ENCODE measurements around the gene WNT7B. TPM values are rescaled to one million over a fixed set of nuclear protein-coding genes. Genes with fewer than 3 reads are reported as not detected.

WNT7B gene
- total and polyA plus RNA-seq, 10 of the 15 experiments (the other 5 are each of a cell fraction or from before 2014, with no cell fraction given): 0.12 TPM; not detected in 9

DNA sequence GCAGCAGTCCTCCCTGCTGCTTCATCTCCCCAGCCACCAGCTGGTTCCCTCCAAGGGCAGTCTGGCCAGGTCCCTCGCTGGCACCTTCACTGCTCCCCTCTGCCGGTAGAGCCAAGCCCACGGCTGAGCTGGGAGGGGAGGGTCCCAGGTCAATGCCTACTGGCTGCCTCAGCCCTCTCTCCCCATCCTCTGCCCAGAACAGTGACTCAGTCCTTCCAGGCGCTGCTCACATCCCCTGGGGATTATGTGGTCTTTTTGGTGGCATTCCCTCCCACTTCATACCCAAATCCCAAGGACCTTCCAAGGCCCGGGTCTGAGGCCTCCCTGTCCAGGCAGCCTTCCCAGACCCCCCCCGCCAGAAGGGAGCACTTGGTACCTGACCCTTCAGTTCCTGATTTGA, 44.9 kb downstream of the WNT7B start (continued):
- TF ChIP-seq, protein P1, sequence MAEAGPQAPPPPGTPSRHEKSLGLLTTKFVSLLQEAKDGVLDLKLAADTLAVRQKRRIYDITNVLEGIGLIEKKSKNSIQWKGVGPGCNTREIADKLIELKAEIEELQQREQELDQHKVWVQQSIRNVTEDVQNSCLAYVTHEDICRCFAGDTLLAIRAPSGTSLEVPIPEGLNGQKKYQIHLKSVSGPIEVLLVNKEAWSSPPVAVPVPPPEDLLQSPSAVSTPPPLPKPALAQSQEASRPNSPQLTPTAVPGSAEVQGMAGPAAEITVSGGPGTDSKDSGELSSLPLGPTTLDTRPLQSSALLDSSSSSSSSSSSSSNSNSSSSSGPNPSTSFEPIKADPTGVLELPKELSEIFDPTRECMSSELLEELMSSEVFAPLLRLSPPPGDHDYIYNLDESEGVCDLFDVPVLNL (IDR thresholded peaks at IDR 0.05; ENCODE audit: low read depth, low read length): no peak
- no peak for TF ChIP-seq NFIC (IDR thresholded peaks at IDR 0.05; ENCODE audit: low read depth, low read length)
- no peak for TF ChIP-seq FOXM1 (IDR thresholded peaks at IDR 0.05; ENCODE audit: low read depth, low read length)
- TF ChIP-seq CHD2 (IDR thresholded peaks at IDR 0.05; ENCODE audit: borderline replicate concordance, low read depth, low read length): no peak
- no peak for TF ChIP-seq POU2F2 (IDR thresholded peaks at IDR 0.05; ENCODE audit: borderline replicate concordance, low read depth, low read length)
- TF ChIP-seq TCF7 (IDR thresholded peaks at IDR 0.05; ENCODE audit: borderline replicate concordance): no peak
- no peak for TF ChIP-seq RAD51 (IDR thresholded peaks at IDR 0.05)

DNA sequence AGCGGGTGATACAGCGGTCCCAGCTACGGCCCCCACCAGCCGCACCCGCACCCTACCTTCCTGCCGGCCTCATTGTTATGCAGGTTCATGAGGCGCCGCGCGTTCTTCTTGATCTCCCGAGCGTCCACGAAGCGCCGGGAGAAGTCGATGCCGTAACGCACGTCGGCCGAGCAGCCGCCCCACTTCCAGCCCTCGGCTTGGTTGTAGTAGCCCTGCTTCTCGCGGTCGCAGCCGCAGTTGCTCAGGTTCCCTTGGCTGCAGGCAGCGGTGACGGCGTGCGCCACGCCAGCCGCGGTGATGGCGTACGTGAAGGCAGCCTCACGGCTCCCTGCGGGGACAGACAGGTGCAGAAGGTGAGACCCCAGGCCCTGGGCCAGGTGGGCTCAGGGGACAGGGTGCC, 45.9 kb downstream of the WNT7B start:
- no peaks in the 10 kb centered on the region for H3K79me2 ChIP-seq (ENCODE audit: control insufficient read depth, insufficient read depth, low read length)
- no peaks in the 10 kb centered on the region for H3K9me3 ChIP-seq (replicated peaks; ENCODE audit: control insufficient read depth, insufficient read depth, low read length)
- intact Hi-C loops (cut with micrococcal nuclease; ENCODE audit: unreplicated experiment): no loop called here
- no peaks in the 10 kb centered on the region for H3K36me3 ChIP-seq (ENCODE audit: control insufficient read depth in 2 of 2, insufficient read depth in 2 of 2, low read length in 1 of 2)
- no TSS peak for BruUV-seq (replicated peaks)
- DNase-seq (ENCODE audit: low read depth, low spot score) (no peak), FAIRE-seq (no peak), ATAC-seq (no peak)
- ChIA-PET SMC1A (ENCODE audit: uncharacterized antibody, unreplicated experiment) (no interaction called here), CTCF (no interaction called here), POLR2A (no interaction called here), RAD21 (ENCODE audit: unreplicated experiment) (no interaction called here)
- in situ Hi-C loops (cut with MboI): no loop called here
- no peak overlapping the region for H3K27ac ChIP-seq (ENCODE audit: control insufficient read depth, insufficient read depth)
- H3K9ac ChIP-seq (ENCODE audit: control insufficient read depth, insufficient read depth, low read length): no peak overlapping the region
- no peaks in the 10 kb centered on the region for H3K27me3 ChIP-seq (replicated peaks in 1 of 2; ENCODE audit: control insufficient read depth in 2 of 2, insufficient read depth in 2 of 2, low read length in 1 of 2)
- WGBS (ENCODE audit: insufficient coverage, insufficient replicate concordance, low lambda C conversion rate, missing lambda C conversion rate): 65% methylated on average over 38 of the region's 38 CpGs
- H3K4me2 ChIP-seq (ENCODE audit: control insufficient read depth, insufficient read depth): no peak overlapping the region
- H3K4me1 ChIP-seq (ENCODE audit: control insufficient read depth, insufficient read depth, low read length): no peaks in the 10 kb centered on the region
- no peak overlapping the region for H3K4me3 ChIP-seq
- TF ChIP-seq KDM1A (IDR thresholded peaks at IDR 0.05; ENCODE audit: borderline replicate concordance): no peak
- TF ChIP-seq, protein P2, sequence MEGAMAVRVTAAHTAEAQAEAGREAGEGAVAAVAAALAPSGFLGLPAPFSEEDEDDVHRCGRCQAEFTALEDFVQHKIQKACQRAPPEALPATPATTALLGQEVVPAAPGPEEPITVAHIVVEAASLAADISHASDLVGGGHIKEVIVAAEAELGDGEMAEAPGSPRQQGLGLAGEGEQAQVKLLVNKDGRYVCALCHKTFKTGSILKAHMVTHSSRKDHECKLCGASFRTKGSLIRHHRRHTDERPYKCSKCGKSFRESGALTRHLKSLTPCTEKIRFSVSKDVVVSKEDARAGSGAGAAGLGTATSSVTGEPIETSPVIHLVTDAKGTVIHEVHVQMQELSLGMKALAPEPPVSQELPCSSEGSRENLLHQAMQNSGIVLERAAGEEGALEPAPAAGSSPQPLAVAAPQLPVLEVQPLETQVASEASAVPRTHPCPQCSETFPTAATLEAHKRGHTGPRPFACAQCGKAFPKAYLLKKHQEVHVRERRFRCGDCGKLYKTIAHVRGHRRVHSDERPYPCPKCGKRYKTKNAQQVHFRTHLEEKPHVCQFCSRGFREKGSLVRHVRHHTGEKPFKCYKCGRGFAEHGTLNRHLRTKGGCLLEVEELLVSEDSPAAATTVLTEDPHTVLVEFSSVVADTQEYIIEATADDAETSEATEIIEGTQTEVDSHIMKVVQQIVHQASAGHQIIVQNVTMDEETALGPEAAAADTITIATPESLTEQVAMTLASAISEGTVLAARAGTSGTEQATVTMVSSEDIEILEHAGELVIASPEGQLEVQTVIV (IDR thresholded peaks at IDR 0.05; ENCODE audit: borderline replicate concordance, partially characterized antibody): no peak
- no peak for TF ChIP-seq ZNF274 (IDR thresholded peaks at IDR 0.05; ENCODE audit: insufficient read depth, insufficient read length)
- no peak for TF ChIP-seq YBX1 (IDR thresholded peaks at IDR 0.05)
- no peak for TF ChIP-seq FOS (IDR thresholded peaks at IDR 0.05; ENCODE audit: borderline replicate concordance, extremely low read depth, insufficient read length)
- no peak for TF ChIP-seq IKZF1 (conservative IDR thresholded peaks at IDR 0.05)
- no peak for TF ChIP-seq PAX8 (IDR thresholded peaks at IDR 0.05)
- TF ChIP-seq CEBPB (IDR thresholded peaks at IDR 0.05; ENCODE audit: borderline replicate concordance in 1 of 2, low read depth in 2 of 2, low read length in 2 of 2): no peak
- no peak for TF ChIP-seq IRF4 (IDR thresholded peaks at IDR 0.05; ENCODE audit: low read depth, low read length)
- TF ChIP-seq MTA2 (IDR thresholded peaks at IDR 0.05; ENCODE audit: low read depth): no peak
- no peak for TF ChIP-seq CBX5 (IDR thresholded peaks at IDR 0.05; ENCODE audit: low read depth)
- no peak for TF ChIP-seq ZSCAN29 (IDR thresholded peaks at IDR 0.05)
- no peak for TF ChIP-seq ETV6 (conservative IDR thresholded peaks at IDR 0.05 in 1 of 2, IDR thresholded peaks at IDR 0.05 in 1 of 2; ENCODE audit: borderline replicate concordance in 1 of 2, low read depth in 1 of 2)
- no peak for TF ChIP-seq JUND (IDR thresholded peaks at IDR 0.05; ENCODE audit: low read depth, low read length)
- no peak for TF ChIP-seq BMI1 (IDR thresholded peaks at IDR 0.05; ENCODE audit: borderline replicate concordance)
- no peak for TF ChIP-seq SIN3A (IDR thresholded peaks at IDR 0.05; ENCODE audit: low read depth, low read length)
- TF ChIP-seq CREB1 (IDR thresholded peaks at IDR 0.05; ENCODE audit: low read depth): no peak
- no peak overlapping the region for H2AFZ ChIP-seq (ENCODE audit: control insufficient read depth, low read depth, low read length)
- H4K20me1 ChIP-seq (ENCODE audit: control insufficient read depth, insufficient read depth): no peaks in the 10 kb centered on the region
